ENCODE results near the gene YBX2. TPM values are rescaled to one million over a fixed set of nuclear protein-coding genes. Genes with fewer than 3 reads are reported as not detected.
"Not testable (repeated sequence)": the region's sequence is repeated elsewhere in the genome, so short reads cannot be mapped to it uniquely, and the experiment has no call there.

YBX2 gene
- total RNA-seq, 1 experiment from 2014 or later: 12.2 TPM

GRCh38 chr17:7254511-7254910 lies 39.9 kb downstream of the YBX2 start:
- Histone ChIP-seq H3K36me3 (replicated peaks; ENCODE audit: control insufficient read depth, insufficient read depth, low read length) (peaks cover 18% of the 10 kb centered on the region), H3K27me3 (ENCODE audit: control insufficient read depth, insufficient read depth, low read length) (no peaks in the 10 kb centered on the region), H3K4me3 (ENCODE audit: insufficient read depth, low read depth, low read length) (no peak overlapping the region)
- DNase-seq: no peak

DNA sequence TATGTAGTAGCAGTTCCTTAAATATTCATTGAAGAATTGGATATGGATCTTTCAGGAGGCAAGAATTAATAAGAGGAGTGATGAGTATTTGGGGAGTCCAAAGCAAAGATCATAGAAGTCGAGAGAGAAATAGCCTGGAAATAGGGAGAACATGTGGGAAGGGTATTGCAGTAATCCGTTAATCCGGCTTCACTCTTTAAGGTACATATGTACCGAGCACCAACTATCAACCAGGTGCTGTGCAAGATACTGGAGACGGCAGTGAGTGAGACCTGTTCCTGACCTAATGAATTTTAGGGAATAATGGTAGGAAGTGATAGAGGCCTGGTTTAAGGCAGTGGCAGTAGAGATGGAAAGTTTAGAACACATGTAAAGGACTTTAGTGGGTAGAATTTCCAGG lies 41.4 kb downstream of the YBX2 start:
- H3K36me3 ChIP-seq (replicated peaks; ENCODE audit: control insufficient read depth, insufficient read depth, low read length): peaks cover 8% of the 10 kb centered on the region
- DNase-seq: no peak
- H3K27me3 ChIP-seq (ENCODE audit: control insufficient read depth, insufficient read depth, low read length): no peaks in the 10 kb centered on the region
- peak overlapping the region; percentile 99 for H3K4me3 ChIP-seq (ENCODE audit: insufficient read depth, low read depth, low read length)

GRCh38 chr17:7252176-7253043 lies 42.0 kb downstream of the YBX2 start, which contains the start of gene ELP5:
ELP5 (plus strand) TSS chr17:7252215; CDS start chr17:7252551, 336 bp downstream.
- H3K36me3 ChIP-seq (replicated peaks; ENCODE audit: control insufficient read depth, insufficient read depth, low read length): peaks cover 8% of the 10 kb centered on the region
- H3K4me3 ChIP-seq (ENCODE audit: insufficient read depth, low read depth, low read length): peak within 1 kb of the TSS; percentile 99
- no peaks in the 10 kb centered on the region for H3K27me3 ChIP-seq (ENCODE audit: control insufficient read depth, insufficient read depth, low read length)
- peak; percentile 96 for DNase-seq

DNA sequence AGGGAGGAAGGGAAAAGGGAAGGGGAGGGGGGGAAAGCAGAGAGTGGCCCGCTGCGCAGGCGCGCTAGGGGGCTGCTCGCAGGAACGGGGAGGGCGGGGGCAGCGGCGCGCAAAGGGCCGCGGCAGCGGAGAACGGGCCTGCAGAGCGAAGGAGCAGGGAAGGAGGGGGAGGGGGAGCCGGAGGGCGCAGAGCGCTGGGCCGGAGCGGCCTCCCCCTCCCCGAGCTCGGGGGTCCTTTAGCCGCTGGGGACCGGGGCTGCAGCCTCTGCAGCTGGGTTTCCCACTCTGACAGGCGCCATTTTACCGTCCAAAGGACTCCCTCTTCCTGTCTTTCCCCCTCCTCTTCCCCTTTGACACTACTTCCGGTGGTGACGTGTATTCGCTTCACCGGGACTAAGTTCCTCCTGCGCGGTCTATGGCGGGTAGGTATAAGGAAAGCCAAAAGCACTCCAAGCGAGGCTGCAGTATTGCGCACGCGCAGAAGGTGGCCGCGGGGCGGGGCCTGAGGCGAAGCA lies 42.7 kb downstream of the YBX2 start, which contains the start of gene CTDNEP1:
TSS of gene CTDNEP1 (minus strand) at position 74 of the 515 bp plus-strand sequence. CDS start 438 bp downstream, outside the sequence.
- peaks cover 7% of the 10 kb centered on the region for H3K36me3 ChIP-seq (replicated peaks; ENCODE audit: control insufficient read depth, insufficient read depth, low read length)
- no peaks in the 10 kb centered on the region for H3K27me3 ChIP-seq (ENCODE audit: control insufficient read depth, insufficient read depth, low read length)
- peak; percentile 98 for DNase-seq
- H3K4me3 ChIP-seq (ENCODE audit: insufficient read depth, low read depth, low read length): peak within 1 kb of the TSS; percentile 99

GRCh38 chr17:7250695-7251627 lies 43.5 kb downstream of the YBX2 start:
- no peak for DNase-seq
- H3K27me3 ChIP-seq (ENCODE audit: control insufficient read depth, insufficient read depth, low read length): no peaks in the 10 kb centered on the region
- peaks cover 7% of the 10 kb centered on the region for H3K36me3 ChIP-seq (replicated peaks; ENCODE audit: control insufficient read depth, insufficient read depth, low read length)
- H3K4me3 ChIP-seq (ENCODE audit: insufficient read depth, low read depth, low read length): peak overlapping the region; percentile 99

- H3K36me3 ChIP-seq (replicated peaks; ENCODE audit: control insufficient read depth, insufficient read depth, low read length): peaks cover 8% of the 10 kb centered on the region
- H3K27me3 ChIP-seq (ENCODE audit: control insufficient read depth, insufficient read depth, low read length): no peaks in the 10 kb centered on the region
- no peak overlapping the region; the same call in 1 of the 2 replicates for H3K4me3 ChIP-seq (ENCODE audit: insufficient read depth, low read depth, low read length)
- no peak for DNase-seq
Measured at GRCh38 chr17:7249830-7250229, 44.6 kb downstream of the YBX2 start.

DNA sequence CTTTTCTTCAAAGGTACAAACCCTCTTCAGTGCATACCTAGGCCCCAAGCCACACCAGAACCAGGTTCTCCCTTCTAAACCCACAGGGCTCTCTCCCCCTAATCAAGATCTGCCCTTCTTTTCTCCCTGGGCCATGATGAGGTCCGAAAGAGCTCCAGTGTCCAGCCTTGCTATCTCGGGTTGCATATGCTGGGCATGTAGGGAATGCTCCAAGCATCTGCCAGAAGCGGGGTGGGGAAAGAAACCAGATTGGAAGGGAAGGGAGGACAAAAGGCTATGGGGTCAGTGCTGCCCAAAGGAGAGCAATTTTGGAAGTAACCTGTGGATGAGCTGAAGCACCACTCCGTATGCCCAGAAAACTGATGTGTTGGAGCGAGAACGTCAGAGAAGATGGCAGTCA lies 45.2 kb downstream of the YBX2 start:
- Histone ChIP-seq H3K27me3 (ENCODE audit: control insufficient read depth, insufficient read depth, low read length) (no peaks in the 10 kb centered on the region), H3K36me3 (replicated peaks; ENCODE audit: control insufficient read depth, insufficient read depth, low read length) (peaks cover 11% of the 10 kb centered on the region), H3K4me3 (ENCODE audit: insufficient read depth, low read depth, low read length) (no peak overlapping the region)
- DNase-seq: no peak

GRCh38 chr17:7248796-7249195 lies 45.6 kb downstream of the YBX2 start:
- Histone ChIP-seq H3K4me3 (ENCODE audit: insufficient read depth, low read depth, low read length) (no peak overlapping the region), H3K27me3 (ENCODE audit: control insufficient read depth, insufficient read depth, low read length) (no peaks in the 10 kb centered on the region), H3K36me3 (replicated peaks; ENCODE audit: control insufficient read depth, insufficient read depth, low read length) (peaks cover 12% of the 10 kb centered on the region)
- DNase-seq: no peak

DNA sequence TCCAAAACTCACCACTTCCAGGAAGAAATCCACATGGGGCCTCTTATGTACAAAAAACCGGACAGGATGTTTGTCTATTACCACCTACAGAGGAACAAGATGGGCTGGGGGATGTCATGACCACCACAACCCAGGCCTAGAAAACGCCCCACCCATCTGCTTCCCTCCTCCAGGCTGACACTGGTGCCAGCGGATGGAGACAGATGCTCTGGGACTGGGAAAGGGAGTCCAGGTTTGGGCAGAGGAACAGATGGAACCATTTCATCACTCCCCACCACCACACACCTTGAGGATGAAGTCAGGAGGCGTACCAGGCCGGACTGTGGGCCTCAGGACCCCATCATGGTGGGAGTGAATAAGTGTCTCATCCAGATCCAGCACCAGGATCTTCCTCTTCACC lies 47.7 kb downstream of the YBX2 start:
- Histone ChIP-seq H3K36me3 (replicated peaks; ENCODE audit: control insufficient read depth, insufficient read depth, low read length) (peaks cover 12% of the 10 kb centered on the region), H3K27me3 (ENCODE audit: control insufficient read depth, insufficient read depth, low read length) (no peaks in the 10 kb centered on the region), H3K4me3 (ENCODE audit: insufficient read depth, low read depth, low read length) (no peak overlapping the region)
- no peak for DNase-seq

DNA sequence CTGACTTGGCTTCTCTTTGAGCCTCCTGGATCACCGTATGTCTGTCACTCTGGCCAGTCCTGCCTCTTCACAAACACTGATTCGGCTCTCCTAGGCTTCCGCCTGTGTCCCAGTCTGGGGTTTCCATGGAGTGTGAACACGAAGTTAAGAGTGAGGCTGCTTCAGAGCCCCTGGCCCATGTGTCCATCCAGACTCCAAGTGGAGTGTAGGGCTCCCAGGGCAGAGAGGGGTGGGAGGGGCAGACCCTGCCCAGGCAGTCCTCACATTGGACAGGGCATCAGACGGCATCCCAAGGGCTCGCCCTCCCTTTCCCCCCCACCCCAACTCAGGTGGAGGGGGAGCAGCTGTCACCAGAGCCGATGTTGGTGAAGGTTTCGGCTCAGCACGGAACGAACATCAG lies 50.6 kb downstream of the YBX2 start:
- not testable (repeated sequence) for H3K4me3 ChIP-seq (ENCODE audit: insufficient read depth, low read depth, low read length); DNase-seq; H3K27me3 ChIP-seq (ENCODE audit: control insufficient read depth, insufficient read depth, low read length)
- peaks cover 12% of the 10 kb centered on the region for H3K36me3 ChIP-seq (replicated peaks; ENCODE audit: control insufficient read depth, insufficient read depth, low read length)

DNA sequence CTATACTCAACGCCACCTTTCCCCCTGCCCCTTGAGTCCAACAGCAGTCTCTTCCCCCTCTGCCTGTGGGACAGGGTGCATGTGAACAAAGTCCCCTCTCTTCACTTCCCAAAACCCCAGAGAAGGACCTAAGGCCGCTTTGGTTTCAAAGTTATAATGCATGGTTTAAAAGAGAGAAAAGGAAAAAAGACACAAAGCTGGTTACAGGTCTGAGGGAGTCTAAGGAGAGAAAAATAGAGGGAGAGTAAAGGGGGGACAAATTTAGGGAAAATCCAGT lies 51.0 kb downstream of the YBX2 start:
- H3K36me3 ChIP-seq (replicated peaks; ENCODE audit: control insufficient read depth, insufficient read depth, low read length): peaks cover 12% of the 10 kb centered on the region
- peak overlapping the region; percentile 69 for H3K4me3 ChIP-seq (ENCODE audit: insufficient read depth, low read depth, low read length)
- H3K27me3 ChIP-seq (ENCODE audit: control insufficient read depth, insufficient read depth, low read length): no peaks in the 10 kb centered on the region
- no peak for DNase-seq

- Histone ChIP-seq H3K27me3 (ENCODE audit: control insufficient read depth, insufficient read depth, low read length) (no peaks in the 10 kb centered on the region), H3K4me3 (ENCODE audit: insufficient read depth, low read depth, low read length) (peak overlapping the region; percentile 69), H3K36me3 (replicated peaks; ENCODE audit: control insufficient read depth, insufficient read depth, low read length) (peaks cover 12% of the 10 kb centered on the region)
- DNase-seq: peak; percentile 99
Measured at GRCh38 chr17:7242717-7243452, 51.6 kb downstream of the YBX2 start.

DNA sequence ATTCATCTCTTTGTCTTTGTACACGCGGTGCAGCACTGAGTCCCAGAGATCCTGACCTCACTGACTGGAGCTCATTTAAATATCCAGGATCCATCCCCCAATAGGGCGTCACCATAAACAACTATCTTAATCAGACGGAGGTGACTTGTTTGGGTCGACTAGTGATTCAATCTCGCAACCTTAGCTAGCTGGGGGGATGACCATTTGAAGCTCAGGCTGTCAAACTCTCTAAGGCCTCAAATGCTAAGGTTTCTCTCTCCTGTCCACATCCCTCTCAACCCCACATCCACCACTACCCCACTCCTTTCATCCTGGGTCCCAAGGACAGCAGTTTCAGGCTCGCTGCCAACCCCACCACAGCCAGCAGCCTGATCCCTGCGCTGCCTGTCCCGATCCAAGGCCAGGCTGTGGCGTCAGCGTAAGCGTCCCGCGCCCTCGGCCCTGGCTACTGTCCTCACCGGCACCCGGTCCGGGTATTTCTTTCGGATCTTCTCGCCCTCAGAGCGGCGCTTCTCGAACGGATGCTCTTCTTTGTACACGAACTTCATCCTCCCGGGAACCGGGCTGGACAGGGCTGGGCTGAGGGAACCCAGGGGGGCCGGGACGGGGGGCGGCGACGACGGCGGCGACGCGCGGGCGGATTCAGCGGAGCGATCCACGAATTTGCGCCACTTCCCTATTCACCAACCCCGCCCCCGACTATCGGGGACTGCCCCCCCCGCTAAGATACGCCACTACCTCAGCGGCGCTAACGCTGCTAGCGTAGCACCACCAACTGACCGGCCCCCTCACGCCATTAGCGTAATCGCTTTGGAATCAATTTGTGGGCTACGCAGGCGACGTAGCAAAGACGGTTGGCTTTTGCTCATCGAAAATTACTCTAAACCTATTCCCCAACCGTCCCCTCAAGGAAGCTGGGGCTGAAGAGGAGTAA lies 52.4 kb downstream of the YBX2 start, which contains the start of gene GABARAP:
TSS of gene GABARAP (minus strand) at position 667 of the 934 bp plus-strand sequence. CDS start at position 548, 119 bp downstream.
- H3K27me3 ChIP-seq (ENCODE audit: control insufficient read depth, insufficient read depth, low read length): no peaks in the 10 kb centered on the region
- DNase-seq: peak; percentile 93
- H3K4me3 ChIP-seq (ENCODE audit: insufficient read depth, low read depth, low read length): peak within 1 kb of the TSS; percentile 69
- peaks cover 12% of the 10 kb centered on the region for H3K36me3 ChIP-seq (replicated peaks; ENCODE audit: control insufficient read depth, insufficient read depth, low read length)
